ENCODE results near the gene ETS1. TPM values are rescaled to one million over a fixed set of nuclear protein-coding genes. Genes with fewer than 3 reads are reported as not detected.

Gene ETS1
- total RNA-seq, 1 donor from 2014 or later: 71.6 TPM

DNA sequence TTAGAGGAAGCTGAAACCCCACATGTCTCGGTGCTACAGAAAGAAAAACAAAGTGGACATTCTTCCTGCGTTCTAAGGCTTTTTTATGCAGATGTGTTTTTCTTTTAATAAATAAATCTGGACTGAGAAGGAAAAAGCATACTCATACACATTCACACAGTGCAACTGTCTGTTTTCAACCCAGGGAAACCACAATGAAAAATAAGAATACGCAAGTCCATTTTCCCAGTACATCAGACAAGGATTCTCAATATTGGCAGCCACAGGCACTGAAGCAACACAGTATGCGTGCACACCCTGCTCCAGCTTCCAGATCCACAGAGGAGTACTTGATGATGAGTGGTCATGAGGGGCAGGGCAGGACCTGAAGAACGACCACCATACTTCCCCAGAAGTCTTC, 86.9 kb downstream of the ETS1 start:
- DNase-seq: no peak

DNA sequence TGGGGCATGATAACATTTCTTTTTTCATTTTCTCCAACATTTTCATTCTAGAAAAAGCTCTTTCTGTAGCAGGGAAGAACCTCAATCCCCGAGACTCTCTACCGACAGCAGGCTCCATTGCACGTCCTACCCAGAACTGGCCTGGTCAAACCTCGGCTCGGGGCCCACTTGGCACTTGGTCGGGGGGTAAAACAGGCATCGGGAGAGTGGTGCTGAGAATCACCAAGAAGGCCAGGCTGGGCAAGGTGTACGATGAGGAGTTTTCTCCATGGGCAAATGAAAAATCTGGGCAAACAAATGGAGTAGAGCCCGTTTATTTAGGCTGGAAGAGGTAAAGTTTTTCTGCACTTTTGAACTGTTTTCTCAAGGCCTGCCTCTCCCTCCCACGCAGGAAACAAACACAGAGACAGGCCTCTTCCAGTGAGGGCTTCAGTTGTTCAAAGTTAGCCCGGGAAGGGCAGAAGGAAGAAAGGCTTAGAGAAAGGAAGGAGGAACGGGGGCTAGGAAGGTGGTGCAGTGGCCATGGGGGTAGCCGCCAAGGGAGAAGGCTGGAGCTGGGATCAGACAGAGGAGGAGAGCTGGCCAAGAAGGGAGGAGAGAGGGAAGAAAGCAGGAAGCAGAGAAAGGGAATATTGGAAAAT, 87.6 kb downstream of the ETS1 start:
- DNase-seq: no peak

DNA sequence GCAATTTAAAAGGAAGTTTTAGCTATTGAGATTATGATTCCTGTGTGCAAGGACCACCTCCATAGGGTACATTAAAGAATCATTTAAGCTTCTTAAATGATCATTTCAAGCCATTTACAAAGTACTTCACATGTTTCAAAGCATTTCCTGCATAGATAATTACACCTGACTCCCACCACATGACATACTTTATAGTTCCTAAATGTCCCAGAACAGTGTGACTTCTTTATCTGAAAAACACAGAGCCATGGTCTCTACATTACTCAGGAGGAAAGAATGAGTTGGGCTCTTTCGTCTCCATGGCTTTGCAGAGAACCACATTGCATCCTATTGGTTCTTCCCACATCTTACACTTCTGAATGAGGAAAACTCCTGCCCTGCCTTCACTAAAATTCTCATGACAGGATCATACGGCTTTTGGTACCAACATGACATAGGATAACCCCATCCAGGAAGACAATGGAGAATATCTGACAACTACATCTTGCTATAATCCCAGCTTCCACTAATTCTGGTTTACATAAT, 88.6 kb downstream of the ETS1 start:
- DNase-seq: no peak

DNA sequence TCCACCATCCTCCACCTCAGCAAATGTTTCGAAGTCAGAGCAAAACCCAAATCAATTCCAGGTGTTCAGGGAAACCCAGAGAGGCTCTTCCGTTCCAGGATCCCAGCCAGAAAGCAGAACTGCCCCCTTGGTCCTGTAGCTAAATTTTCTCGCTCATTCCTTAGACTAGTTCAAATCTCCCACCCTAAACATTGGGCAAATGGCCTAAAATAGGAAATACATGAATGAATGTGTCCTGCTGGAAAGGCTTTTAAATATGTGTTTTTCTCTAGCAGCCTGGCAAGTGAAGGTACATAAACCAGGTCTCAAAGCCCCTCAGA, 89.6 kb downstream of the ETS1 start:
- DNase-seq: no peak

DNA sequence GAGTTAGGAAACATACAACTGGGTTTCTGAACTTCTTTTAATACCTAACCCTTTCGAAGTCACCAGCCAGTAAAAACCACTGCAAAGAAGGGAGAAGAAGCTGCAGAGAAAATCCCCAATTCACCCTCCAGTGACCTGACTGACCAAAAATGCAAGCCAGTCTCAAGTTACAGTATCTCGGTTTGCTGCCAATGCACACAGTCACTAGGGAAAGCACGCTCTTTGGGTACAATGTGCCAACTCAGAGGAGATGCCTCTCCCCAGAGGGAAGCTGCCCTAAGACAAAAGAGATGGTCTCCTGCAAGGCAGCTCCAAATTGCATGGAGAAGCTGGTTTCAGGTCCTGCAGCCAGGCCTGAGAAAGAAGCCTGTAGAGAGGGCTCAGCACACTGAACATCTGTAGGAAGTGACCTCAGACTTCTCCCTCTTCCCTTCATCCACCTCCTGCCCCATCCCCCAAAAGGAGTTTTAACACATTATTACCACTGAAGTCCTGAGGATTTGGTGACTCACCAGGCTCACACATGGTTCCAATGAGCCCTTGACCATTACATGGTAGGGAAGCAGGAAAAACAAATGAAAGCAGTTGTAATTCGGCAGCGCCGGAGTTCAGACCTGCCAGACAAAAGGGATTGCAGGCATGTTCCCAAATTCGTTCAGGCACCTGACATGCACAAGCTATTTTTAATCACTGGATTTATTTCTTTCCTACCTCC, 90.1 kb downstream of the ETS1 start:
- peak; percentile 93 for DNase-seq

DNA sequence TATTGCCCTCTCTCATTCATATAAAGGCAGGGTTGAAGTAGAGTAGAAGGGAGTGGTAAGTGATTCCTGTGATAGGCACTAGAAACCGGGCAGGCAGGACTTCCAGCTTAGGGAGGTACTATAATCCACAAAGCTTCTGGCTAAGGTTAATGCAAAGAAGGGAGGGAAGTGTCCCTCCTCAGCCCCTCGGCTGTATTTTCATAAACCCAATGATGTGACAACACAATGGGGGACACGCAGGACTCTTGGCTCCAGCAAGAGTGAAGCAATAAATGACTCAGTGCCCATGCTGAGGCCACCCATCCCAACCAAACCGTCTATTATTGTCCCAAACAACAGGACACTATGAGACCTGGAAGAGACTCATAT, 90.7 kb downstream of the ETS1 start:
- DNase-seq: no peak

DNA sequence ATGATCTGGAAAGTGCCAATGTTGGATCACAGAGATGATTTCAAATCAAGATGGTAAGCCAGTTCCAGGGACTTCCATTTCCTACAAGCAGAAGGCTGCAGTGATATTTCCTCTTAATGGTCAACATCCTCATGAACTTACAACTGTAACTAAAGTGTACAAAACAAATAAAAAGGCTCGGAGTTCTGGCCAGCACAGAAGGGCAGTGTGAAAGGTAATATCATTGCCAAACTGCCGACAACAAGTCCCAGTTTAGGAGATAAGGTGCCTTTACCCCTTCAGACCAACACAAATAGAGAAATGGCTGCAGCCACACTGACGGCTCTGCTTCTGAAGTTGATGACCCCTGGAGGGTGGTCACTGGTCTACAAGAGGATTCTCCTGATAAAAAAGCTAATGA, 91.1 kb downstream of the ETS1 start:
- DNase-seq: no peak

DNA sequence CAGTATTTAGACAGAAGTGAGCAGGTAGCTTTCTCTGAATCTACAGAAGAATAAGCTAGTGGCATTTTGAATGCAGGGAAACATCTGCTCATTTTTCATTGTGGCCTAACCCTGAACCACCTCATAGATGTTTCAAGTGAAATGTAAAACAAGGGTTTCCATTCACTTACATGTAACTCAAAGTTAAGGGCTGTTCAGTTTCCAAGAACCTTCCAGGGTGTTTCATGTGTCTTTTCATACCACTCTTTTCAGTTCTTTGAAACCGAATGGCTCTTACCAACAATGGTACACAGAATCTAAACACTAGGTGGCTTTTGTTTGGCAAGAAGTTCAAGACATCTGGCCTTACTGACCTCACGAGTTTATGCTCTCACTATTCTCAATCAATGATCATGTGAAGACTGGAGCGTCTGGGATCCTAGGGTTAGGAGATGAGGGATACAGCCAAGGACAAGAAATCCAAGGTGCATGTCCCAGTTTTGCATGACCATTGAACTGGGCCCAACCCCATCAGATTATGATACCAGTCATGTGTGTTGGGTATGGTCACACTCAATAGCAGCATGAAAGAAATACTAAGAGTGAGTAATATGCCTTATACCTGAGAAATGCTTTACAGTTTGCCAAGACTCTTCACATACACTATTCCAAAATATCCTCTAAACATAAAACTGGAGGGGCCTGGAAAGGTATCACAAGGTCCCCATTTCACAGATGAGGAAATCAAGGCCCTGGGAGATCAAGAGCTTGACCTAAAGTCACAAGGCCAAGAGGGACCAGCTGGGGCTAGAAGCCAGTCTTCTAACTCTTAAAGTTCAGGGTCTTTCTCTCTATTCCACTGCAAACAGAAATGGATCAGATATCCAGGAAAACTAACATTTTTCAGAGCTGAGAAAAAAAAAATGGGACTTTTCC, 92.7 kb downstream of the ETS1 start:
- DNase-seq: no peak

DNA sequence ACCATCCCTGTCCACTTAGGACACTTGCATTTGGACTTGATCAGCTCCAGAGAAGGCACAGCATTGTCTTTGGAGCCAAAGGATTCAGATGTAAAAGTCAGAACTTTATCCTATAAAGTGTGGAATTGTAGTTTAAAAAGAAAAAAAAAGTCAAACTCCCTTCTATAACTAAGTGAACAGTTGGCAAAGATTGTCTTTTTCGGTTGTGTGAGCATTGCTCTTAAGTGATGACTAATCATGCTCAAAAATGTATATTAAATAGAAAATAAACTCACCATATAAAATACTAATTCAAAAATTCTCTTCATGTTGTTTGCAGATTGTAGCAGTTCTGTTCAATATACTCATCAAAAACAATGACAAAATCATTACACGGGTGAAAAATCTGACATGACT, 93.8 kb downstream of the ETS1 start:
- DNase-seq: no peak

DNA sequence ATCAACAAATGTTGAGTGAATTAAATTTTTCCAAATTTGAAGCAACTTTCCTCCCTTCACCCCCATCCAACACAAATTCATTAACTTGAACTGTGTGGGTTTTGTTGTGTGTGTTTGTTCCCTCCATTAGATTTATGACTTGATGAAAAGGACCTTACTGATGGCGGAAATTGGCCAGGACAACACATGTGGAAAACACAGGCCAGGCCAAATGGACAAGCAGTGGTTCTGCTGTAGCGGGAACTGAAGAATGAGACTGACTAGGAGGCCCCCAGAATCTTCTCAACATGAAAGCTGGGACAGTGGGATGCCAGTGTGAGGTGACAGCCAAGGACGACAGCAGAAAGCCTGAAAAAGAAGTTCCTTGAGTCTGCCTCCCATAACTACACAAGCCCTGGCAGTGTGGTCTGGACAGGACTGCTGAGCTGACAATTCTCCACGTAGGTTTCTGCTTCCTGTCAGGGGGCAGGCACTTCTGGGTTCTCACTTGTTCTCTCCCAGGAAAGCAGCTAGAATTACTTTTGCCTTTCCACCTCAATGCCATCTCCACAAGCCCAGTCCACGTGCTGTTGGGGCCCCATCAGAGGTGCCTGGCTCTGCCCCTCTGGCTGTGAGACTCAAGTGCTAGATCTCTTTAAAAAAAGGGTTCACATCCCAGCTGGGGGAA, 94.3 kb downstream of the ETS1 start:
- no peak for DNase-seq

DNA sequence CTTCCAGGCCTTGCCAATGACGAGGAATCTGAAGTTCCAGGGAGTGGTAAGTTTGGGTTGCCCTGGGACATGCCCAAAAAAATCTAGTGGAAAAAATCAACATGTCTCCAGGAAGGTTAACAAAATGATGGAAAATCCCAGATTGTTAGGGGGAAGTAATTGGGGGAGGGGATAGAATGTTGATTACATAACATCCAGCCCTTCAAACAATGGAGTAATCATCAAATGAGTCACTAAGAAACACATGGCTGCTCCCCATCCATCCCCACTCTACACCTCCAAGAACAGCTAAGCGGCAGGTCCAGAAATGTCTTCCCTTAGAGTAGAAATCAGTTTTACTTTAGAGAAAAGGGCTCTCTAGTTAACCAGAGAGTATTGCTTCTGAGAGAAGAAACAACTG, 94.9 kb downstream of the ETS1 start:
- DNase-seq: no peak

DNA sequence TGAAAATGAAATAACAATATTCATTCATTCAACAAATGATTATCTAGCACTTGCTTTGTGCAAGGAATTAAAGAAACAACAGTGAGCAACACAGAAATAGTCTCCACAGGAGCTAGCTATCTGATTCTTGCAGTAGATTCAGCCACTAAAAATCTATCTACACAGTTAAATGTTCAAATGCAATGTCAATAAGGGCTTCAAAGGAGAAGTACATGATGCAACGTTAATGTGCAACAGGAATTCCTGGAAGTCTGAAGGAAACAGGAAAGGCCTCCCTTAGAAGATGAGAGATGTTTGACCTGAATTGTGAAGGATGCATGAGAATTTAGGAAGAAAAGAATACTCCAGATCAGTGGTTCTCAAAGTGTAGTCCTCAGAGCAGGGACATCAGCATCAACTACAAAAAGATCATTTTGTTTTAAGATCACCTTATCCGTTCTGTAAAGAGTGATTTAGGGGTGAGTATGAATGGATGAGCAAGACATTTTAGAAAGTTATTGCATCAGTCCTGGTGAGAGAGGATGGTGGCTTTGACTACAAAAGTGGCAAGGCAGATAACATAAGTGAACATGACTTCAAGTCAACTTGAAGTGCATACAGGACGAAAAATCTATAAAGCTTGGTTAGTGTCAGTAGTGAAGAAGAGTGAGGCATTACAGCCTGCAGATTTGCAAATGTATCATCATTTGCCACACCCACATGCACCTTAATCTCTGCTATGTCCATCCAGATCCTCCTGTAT, 96.0 kb downstream of the ETS1 start:
- no peak for DNase-seq

DNA sequence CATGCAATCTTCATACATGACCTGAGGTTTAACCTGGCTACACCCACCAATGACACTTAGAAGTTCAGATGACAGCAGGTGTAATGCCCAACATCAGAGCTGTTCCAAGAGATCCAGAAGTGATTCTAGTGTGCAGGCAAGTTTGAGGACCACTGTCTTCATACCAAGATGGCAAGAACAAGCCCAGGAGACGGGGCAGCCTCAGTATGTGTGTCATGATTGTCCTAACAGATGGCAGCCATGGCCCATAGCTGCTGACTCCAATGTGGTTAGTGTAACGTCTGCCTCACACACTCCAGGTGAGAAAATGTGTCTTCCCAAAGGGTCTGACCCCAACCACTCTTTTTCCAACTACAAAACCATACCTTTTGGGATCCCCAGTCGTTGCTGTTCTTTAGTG, 97.3 kb downstream of the ETS1 start:
- DNase-seq: no peak

DNA sequence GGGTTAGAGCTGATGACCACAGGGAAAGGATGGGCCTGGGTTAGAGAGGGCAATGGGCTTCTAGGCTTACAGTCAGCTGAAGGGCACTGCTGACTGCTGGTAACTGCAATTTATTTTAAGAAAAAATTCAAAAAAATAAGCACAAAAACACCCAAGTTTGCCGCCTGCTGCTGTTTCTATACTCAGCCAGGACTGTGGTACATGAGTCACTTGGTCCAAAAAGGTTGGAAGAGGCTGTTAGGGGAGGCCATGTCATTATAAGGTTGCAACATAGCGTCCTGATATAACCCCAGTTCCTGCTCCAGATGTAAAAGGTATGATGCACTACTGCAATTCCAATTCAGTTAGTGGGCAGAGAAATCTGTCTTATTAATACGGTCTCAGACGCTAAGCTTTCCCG, 98.9 kb downstream of the ETS1 start:
- DNase-seq: no peak

DNA sequence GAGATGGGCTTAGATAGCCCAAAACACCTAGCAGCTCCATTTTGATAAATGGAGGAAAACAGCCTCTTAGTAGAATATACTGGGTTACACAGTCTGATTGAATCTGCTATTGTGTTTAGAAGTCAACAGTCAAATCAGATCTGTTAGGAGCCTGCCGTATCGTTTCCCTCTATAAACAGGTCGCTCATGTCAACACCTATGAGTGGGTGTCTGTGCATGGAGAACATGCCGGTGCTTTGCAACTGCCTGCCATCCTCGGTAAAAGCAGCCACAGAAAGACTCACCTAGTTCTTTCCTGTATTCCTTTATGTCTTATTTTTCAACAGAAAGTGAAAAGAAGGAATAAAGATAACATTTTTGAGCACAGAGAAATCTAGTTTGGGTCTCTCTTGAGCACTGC, 99.4 kb downstream of the ETS1 start:
- no peak for DNase-seq

DNA sequence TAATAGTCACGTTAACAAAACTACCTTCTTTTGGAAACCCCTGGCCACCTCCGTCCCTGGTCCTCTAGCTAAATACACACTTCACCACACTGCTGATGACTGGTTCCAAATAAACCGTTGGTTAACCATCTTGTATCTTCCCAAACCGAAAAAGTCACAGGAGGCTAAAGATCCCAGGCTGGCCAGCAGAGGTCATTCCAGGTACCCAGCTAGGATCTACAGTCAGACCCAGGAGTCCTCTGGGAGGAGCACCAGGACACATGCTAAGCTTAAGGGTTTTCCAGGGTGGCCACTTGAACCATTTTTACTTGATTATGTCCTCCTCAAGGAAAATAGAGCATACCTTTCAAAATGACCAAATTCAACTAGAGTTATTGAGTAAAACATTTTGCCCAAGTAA, 103.2 kb downstream of the ETS1 start:
- DNase-seq: no peak

DNA sequence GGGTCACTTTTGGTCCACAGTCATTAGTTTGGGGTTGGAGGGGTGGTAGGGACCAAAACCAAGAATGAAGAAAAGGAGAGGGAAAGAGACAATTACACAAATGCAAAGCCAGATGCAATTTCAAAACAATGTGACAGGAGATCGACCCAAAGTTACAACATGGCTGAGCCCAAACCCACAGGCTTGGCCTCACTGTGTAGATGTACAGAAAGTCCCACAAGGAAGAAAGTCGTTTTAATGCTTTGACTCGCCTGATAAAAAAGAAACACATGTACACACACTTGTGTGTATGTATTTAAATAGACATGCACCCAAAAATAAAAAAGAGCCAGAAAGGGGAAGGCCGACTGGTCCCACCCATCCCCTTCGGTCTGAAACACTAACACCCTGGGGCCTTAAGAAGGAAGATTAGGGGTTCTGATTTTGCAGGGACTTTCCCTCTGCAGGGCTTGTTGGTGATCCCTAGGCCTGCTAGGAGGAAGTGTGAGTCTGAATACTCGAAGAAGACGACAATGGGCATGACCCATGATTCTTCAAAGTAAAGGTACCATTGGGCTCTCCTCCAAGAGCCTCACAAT, 104.1 kb downstream of the ETS1 start:
- no peak for DNase-seq

DNA sequence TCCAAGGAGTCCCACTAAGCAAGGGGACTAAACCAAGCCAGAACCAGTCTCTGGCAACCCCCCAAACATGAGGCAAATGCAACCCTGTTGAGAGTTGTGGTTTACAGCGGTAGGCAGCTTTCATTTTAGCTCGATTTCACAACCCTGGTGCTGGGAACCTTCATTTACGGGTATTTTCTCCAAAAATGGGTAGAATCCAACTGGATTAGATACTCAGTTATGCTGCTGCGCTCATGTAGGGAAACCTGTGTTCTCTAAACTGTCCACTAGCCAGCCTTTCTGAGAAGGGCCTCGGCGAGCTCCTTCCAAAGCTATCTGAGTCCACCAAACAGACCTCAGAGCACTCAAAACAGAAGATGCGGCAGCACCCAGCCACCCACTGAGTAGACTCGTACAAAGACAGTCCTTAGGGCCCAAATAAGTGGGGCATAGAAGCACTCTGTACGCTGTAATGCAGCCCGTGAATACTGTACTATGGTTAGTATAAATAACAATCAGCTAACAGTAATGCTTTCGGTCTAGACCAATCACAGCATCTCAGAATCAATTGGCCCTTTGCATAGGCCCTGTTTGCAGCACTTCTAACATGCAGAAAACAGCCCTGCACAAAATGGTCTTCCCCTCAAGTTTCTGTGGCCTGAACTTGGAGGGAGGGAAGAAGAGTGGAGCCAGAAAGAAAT, 104.7 kb downstream of the ETS1 start:
- no peak for DNase-seq

DNA sequence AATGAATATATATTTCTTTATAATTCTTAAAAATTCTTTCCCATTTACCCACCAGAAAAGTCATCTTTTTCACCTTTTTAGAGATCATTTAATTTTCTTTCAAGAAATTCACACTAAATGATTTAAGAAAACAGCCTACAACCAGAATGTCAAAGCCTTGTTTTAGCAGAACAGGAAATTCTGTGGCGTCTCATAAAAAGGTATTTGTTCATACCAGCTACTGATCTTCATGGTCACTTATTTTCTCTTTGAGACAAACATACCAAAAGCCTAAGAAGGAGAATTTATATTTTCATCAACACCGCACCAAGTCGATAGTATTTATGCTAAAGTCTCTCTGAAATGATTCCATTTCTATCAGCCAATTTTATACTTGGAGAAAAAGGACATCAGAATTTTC, 105.3 kb downstream of the ETS1 start:
- no peak for DNase-seq

DNA sequence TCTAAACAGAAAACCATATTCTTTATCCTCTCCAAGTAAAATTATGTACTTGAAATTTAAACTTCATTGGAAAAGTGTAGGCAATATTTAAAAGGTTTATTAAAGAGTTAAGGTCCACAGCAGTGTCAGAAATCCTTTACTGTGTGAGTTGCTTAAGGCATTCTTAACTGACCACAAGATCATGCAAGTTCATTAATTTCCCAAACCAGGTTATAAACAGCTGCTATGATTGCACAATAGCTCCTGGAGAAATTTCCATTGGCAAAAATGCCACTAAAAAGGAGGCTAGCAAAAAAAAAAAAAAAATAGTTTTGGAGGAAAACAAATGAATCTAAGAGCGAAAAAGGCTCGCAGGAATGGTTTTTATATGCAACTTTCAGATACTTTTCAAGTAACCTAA, 106.2 kb downstream of the ETS1 start:
- DNase-seq: no peak

DNA sequence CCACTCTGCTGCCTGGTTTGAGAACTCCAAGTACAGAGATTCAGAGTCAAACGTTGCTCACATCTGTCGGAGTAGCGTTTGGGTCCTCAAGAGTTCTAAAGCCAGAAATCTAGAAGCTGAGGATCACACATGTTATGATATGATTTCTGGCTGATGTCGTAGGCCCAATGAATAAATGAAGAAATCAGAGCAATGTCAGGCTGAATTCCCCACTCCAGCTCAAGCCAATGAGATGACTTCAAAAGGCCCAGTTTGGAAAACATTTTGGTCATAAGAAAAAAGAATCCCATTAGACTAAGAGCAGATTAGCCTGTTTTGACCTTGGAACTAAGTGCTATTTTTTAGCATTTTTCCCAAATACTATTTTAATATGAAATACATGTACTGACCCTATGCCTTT, 106.7 kb downstream of the ETS1 start:
- DNase-seq: no peak

All from tongue (tissue), 2 donors.